Activated T-cell treated with anti-CD3 and anti-CD28 coated beads for 1 hour (primary cell): Measurements from ENCODE around the gene FOXP1.
"Not testable (repeated sequence)": the region's sequence is repeated elsewhere in the genome, so short reads cannot be mapped to it uniquely, and the experiment has no call there.

Experiments
- DNase-seq: peaks from one replicate; pipeline ENCODE4 v3.0.0-alpha.2; 2020; ENCODE audit warnings: low read depth

The FOXP1 gene

GRCh38 chr3:70999730-71000129 is 583.8 kb downstream of the FOXP1 start:
- DNase-seq, result no peak

GRCh38 chr3:70996082-70996481 is 587.4 kb downstream of the FOXP1 start:
- no peak for DNase-seq

- no peak for DNase-seq
Observed at GRCh38 chr3:70994644-70995043, 588.9 kb downstream of the FOXP1 start.

- no peak for DNase-seq
Observed at GRCh38 chr3:70992562-70993204, 590.8 kb downstream of the FOXP1 start.

- no peak for DNase-seq
Observed at GRCh38 chr3:70992131-70992530, 591.4 kb downstream of the FOXP1 start.

- DNase-seq, result no peak
Observed at GRCh38 chr3:70990723-70991122, 592.8 kb downstream of the FOXP1 start.

- DNase-seq, result no peak
Observed at GRCh38 chr3:70990185-70990584, 593.3 kb downstream of the FOXP1 start.

- DNase-seq, result no peak
Observed at GRCh38 chr3:70989174-70989573, 594.4 kb downstream of the FOXP1 start.

- no peak for DNase-seq
Observed at GRCh38 chr3:70988111-70988510, 595.4 kb downstream of the FOXP1 start.

- DNase-seq, result no peak
Observed at GRCh38 chr3:70985572-70985971, 598.0 kb downstream of the FOXP1 start.

GRCh38 chr3:70984776-70985482 is 598.6 kb downstream of the FOXP1 start:
- DNase-seq, result no peak

GRCh38 chr3:70982700-70983140 is 600.8 kb downstream of the FOXP1 start:
- DNase-seq, result no peak

- no peak for DNase-seq
Observed at GRCh38 chr3:70982284-70982683, 601.2 kb downstream of the FOXP1 start.

GRCh38 chr3:70981231-70981880 is 602.2 kb downstream of the FOXP1 start:
- no peak for DNase-seq

GRCh38 chr3:70980646-70981170 is 602.8 kb downstream of the FOXP1 start:
- no peak for DNase-seq

GRCh38 chr3:70979983-70980645 is 603.4 kb downstream of the FOXP1 start:
- no peak for DNase-seq

GRCh38 chr3:70977712-70978111 is 605.8 kb downstream of the FOXP1 start:
- DNase-seq, result no peak

- DNase-seq, result not testable (repeated sequence)
Observed at GRCh38 chr3:70975981-70976380, 607.5 kb downstream of the FOXP1 start.

- no peak for DNase-seq
Observed at GRCh38 chr3:70974747-70975146, 608.8 kb downstream of the FOXP1 start.

- DNase-seq, result no peak
Observed at GRCh38 chr3:70973558-70973957, 610.0 kb downstream of the FOXP1 start.

GRCh38 chr3:70972855-70973254 is 610.7 kb downstream of the FOXP1 start:
- DNase-seq, result no peak

- DNase-seq, result no peak
Observed at GRCh38 chr3:70970952-70971351, 612.6 kb downstream of the FOXP1 start.
